Measurements from ENCODE around the gene PCSK1.

Gene PCSK1

GRCh38 chr5:96478983-96479382, 45.9 kb upstream of the PCSK1 start:
- ATAC-seq (ENCODE audit: insufficient read depth, low read depth) (no peak), DNase-seq (no peak)
- Histone ChIP-seq H3K27me3 (ENCODE audit: insufficient read depth, low read length, poor library complexity) (peaks cover 8% of the 10 kb centered on the region), H4K20me1 (ENCODE audit: insufficient read depth, low read length) (no peaks in the 10 kb centered on the region), H3K36me3 (ENCODE audit: insufficient read depth, low read length) (no peaks in the 10 kb centered on the region), H3K9me3 (ENCODE audit: insufficient read depth, low read length, severe bottlenecking) (no peaks in the 10 kb centered on the region), H3K4me3 (ENCODE audit: low read depth in 1 of 2, low read length in 2 of 2) (no peak overlapping the region), H3K27ac (ENCODE audit: low read length) (no peak overlapping the region), H2AFZ (ENCODE audit: low read depth, low read length) (no peak overlapping the region), H3K4me1 (ENCODE audit: insufficient read depth, low read length) (no peaks in the 10 kb centered on the region), H3K4me2 (ENCODE audit: insufficient read depth, low read length) (no peak overlapping the region), H3K79me2 (ENCODE audit: insufficient read depth, low read length) (no peaks in the 10 kb centered on the region), H3K9ac (ENCODE audit: low read depth, low read length) (no peak overlapping the region)
- TF ChIP-seq CTCF (IDR thresholded peaks at IDR 0.05; ENCODE audit: borderline replicate concordance, extremely low read depth, low read length, poor library complexity, severe bottlenecking) (no peak), EZH2 (IDR thresholded peaks at IDR 0.05; ENCODE audit: borderline replicate concordance, low read depth, low read length, severe bottlenecking) (no peak)

GRCh38 chr5:96476654-96477053, 43.6 kb upstream of the PCSK1 start:
- no peak overlapping the region for H3K4me3 ChIP-seq (ENCODE audit: low read depth in 1 of 2, low read length in 2 of 2)
- H4K20me1 ChIP-seq (ENCODE audit: insufficient read depth, low read length) = no peaks in the 10 kb centered on the region
- no peaks in the 10 kb centered on the region for H3K9me3 ChIP-seq (ENCODE audit: insufficient read depth, low read length, severe bottlenecking)
- DNase-seq (no peak), ATAC-seq (ENCODE audit: insufficient read depth, low read depth) (no peak)
- H3K27ac ChIP-seq (ENCODE audit: low read length) = no peak overlapping the region
- peaks cover 8% of the 10 kb centered on the region for H3K27me3 ChIP-seq (ENCODE audit: insufficient read depth, low read length, poor library complexity)
- TF ChIP-seq CTCF (IDR thresholded peaks at IDR 0.05; ENCODE audit: borderline replicate concordance, extremely low read depth, low read length, poor library complexity, severe bottlenecking) = no peak
- no peak for TF ChIP-seq EZH2 (IDR thresholded peaks at IDR 0.05; ENCODE audit: borderline replicate concordance, low read depth, low read length, severe bottlenecking)
- no peaks in the 10 kb centered on the region for H3K4me1 ChIP-seq (ENCODE audit: insufficient read depth, low read length)
- no peak overlapping the region for H2AFZ ChIP-seq (ENCODE audit: low read depth, low read length)
- no peak overlapping the region for H3K9ac ChIP-seq (ENCODE audit: low read depth, low read length)
- no peaks in the 10 kb centered on the region for H3K36me3 ChIP-seq (ENCODE audit: insufficient read depth, low read length)
- no peak overlapping the region for H3K4me2 ChIP-seq (ENCODE audit: insufficient read depth, low read length)
- H3K79me2 ChIP-seq (ENCODE audit: insufficient read depth, low read length) = no peaks in the 10 kb centered on the region

- no peaks in the 10 kb centered on the region for H3K36me3 ChIP-seq (ENCODE audit: insufficient read depth, low read length)
- no peaks in the 10 kb centered on the region for H4K20me1 ChIP-seq (ENCODE audit: insufficient read depth, low read length)
- H3K79me2 ChIP-seq (ENCODE audit: insufficient read depth, low read length) = no peaks in the 10 kb centered on the region
- TF ChIP-seq CTCF (IDR thresholded peaks at IDR 0.05; ENCODE audit: borderline replicate concordance, extremely low read depth, low read length, poor library complexity, severe bottlenecking) (no peak), EZH2 (IDR thresholded peaks at IDR 0.05; ENCODE audit: borderline replicate concordance, low read depth, low read length, severe bottlenecking) (no peak)
- H2AFZ ChIP-seq (ENCODE audit: low read depth, low read length) = no peak overlapping the region
- no peak overlapping the region for H3K9ac ChIP-seq (ENCODE audit: low read depth, low read length)
- H3K4me3 ChIP-seq (ENCODE audit: low read depth in 1 of 2, low read length in 2 of 2) = no peak overlapping the region
- peaks cover 5% of the 10 kb centered on the region for H3K27me3 ChIP-seq (ENCODE audit: insufficient read depth, low read length, poor library complexity)
- no peak overlapping the region for H3K4me2 ChIP-seq (ENCODE audit: insufficient read depth, low read length)
- no peak for DNase-seq
- no peaks in the 10 kb centered on the region for H3K4me1 ChIP-seq (ENCODE audit: insufficient read depth, low read length)
- no peak for ATAC-seq (ENCODE audit: insufficient read depth, low read depth)
- no peaks in the 10 kb centered on the region for H3K9me3 ChIP-seq (ENCODE audit: insufficient read depth, low read length, severe bottlenecking)
- H3K27ac ChIP-seq (ENCODE audit: low read length) = no peak overlapping the region
These were observed 41.0 kb upstream of the PCSK1 start for GRCh38 chr5:96474073-96474472.

- ATAC-seq (ENCODE audit: insufficient read depth, low read depth) (no peak), DNase-seq (no peak)
- TF ChIP-seq EZH2 (IDR thresholded peaks at IDR 0.05; ENCODE audit: borderline replicate concordance, low read depth, low read length, severe bottlenecking) = no peak
- no peak for TF ChIP-seq CTCF (IDR thresholded peaks at IDR 0.05; ENCODE audit: borderline replicate concordance, extremely low read depth, low read length, poor library complexity, severe bottlenecking)
- no peak overlapping the region for H3K4me2 ChIP-seq (ENCODE audit: insufficient read depth, low read length)
- H3K36me3 ChIP-seq (ENCODE audit: insufficient read depth, low read length) = no peaks in the 10 kb centered on the region
- H4K20me1 ChIP-seq (ENCODE audit: insufficient read depth, low read length) = no peaks in the 10 kb centered on the region
- no peaks in the 10 kb centered on the region for H3K9me3 ChIP-seq (ENCODE audit: insufficient read depth, low read length, severe bottlenecking)
- H3K4me1 ChIP-seq (ENCODE audit: insufficient read depth, low read length) = no peaks in the 10 kb centered on the region
- H3K4me3 ChIP-seq (ENCODE audit: low read depth in 1 of 2, low read length in 2 of 2) = no peak overlapping the region
- no peak overlapping the region for H3K9ac ChIP-seq (ENCODE audit: low read depth, low read length)
- peaks cover under 1% of the 10 kb centered on the region for H3K27me3 ChIP-seq (ENCODE audit: insufficient read depth, low read length, poor library complexity)
- no peak overlapping the region for H3K27ac ChIP-seq (ENCODE audit: low read length)
- no peak overlapping the region for H2AFZ ChIP-seq (ENCODE audit: low read depth, low read length)
- H3K79me2 ChIP-seq (ENCODE audit: insufficient read depth, low read length) = no peaks in the 10 kb centered on the region
These were observed 40.1 kb upstream of the PCSK1 start for GRCh38 chr5:96473155-96473554.
